Activated CD4-positive, CD25-positive, alpha-beta regulatory T cell treated with anti-CD3 and anti-CD28 coated beads, Interleukin-2, amount 50 U/mL, for 24 hours (primary cell): Measurements from ENCODE around the gene ADAM33.

Source experiments
- ATAC-seq, 2 donors: fragments of 150-1000 bp; cut with Tn5 transposase; one replicate each; pipeline ENCODE4 v1.10.0; 2021; ENCODE audit warnings: mild to moderate bottlenecking in 1 of 2, moderate library complexity in 1 of 2

The ADAM33 gene

GRCh38 chr20:3706774-3707507 is 25.1 kb upstream of the ADAM33 start:
- no peak for ATAC-seq

GRCh38 chr20:3705970-3706739 is 24.3 kb upstream of the ADAM33 start:
- no peak for ATAC-seq

GRCh38 chr20:3705491-3705969 is 23.7 kb upstream of the ADAM33 start:
- no peak for ATAC-seq

GRCh38 chr20:3704087-3704486 is 22.3 kb upstream of the ADAM33 start:
- no peak for ATAC-seq

GRCh38 chr20:3702611-3703391 is 21.0 kb upstream of the ADAM33 start:
- no peak for ATAC-seq

GRCh38 chr20:3701061-3701998 is 19.5 kb upstream of the ADAM33 start:
- no peak for ATAC-seq

GRCh38 chr20:3699037-3699436 is 17.2 kb upstream of the ADAM33 start:
- no peak for ATAC-seq

GRCh38 chr20:3698591-3699001 is 16.8 kb upstream of the ADAM33 start:
- no peak for ATAC-seq

- no peak for ATAC-seq
Observed at GRCh38 chr20:3697588-3698305, 15.9 kb upstream of the ADAM33 start.

- ATAC-seq: no peak
Observed at GRCh38 chr20:3696745-3697587, 15.2 kb upstream of the ADAM33 start.

GRCh38 chr20:3696200-3696599 is 14.4 kb upstream of the ADAM33 start:
- ATAC-seq: no peak

GRCh38 chr20:3694864-3695263 is 13.1 kb upstream of the ADAM33 start:
- no peak for ATAC-seq

GRCh38 chr20:3693376-3693775 is 11.6 kb upstream of the ADAM33 start:
- ATAC-seq: no peak

- ATAC-seq: no peak
Observed at GRCh38 chr20:3692706-3693294, 11.0 kb upstream of the ADAM33 start.

- no peak for ATAC-seq
Observed at GRCh38 chr20:3691897-3692296, 10.1 kb upstream of the ADAM33 start.

- no peak for ATAC-seq
Observed at GRCh38 chr20:3691306-3691705, 9.5 kb upstream of the ADAM33 start.

- ATAC-seq: no peak
Observed at GRCh38 chr20:3690413-3690812, 8.6 kb upstream of the ADAM33 start.

GRCh38 chr20:3689978-3690377 is 8.2 kb upstream of the ADAM33 start:
- ATAC-seq: no peak

GRCh38 chr20:3687655-3688054 is 5.8 kb upstream of the ADAM33 start:
- ATAC-seq: no peak

- ATAC-seq: no peak
Observed at GRCh38 chr20:3686867-3687321, 5.1 kb upstream of the ADAM33 start.
